ENCODE results near the gene VPS45. TPM values are rescaled to one million over a fixed set of nuclear protein-coding genes. Genes with fewer than 3 reads are reported as not detected.

Gene VPS45
- total RNA-seq, 1 experiment from 2014 or later, result 28.2 TPM

DNA sequence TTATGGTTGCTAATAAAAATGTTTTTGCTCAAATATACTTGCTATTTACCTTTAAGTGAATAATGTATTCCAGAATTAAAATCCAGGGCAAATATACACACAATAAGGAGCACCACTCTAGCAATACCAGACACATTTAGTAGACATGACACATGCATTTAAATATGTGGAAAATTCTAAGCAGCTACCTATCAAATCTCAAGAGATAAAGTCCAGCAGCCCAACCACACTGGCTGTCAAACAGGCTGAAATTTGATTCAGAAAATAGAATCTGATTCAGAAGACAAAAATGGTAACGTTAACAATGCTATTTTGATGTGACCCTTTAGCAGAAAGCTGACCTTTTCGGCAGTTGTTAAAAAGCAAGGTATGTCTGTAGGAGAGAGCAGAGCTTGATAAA, 124.4 kb downstream of the VPS45 start (continued):
- TF ChIP-seq, protein P1, sequence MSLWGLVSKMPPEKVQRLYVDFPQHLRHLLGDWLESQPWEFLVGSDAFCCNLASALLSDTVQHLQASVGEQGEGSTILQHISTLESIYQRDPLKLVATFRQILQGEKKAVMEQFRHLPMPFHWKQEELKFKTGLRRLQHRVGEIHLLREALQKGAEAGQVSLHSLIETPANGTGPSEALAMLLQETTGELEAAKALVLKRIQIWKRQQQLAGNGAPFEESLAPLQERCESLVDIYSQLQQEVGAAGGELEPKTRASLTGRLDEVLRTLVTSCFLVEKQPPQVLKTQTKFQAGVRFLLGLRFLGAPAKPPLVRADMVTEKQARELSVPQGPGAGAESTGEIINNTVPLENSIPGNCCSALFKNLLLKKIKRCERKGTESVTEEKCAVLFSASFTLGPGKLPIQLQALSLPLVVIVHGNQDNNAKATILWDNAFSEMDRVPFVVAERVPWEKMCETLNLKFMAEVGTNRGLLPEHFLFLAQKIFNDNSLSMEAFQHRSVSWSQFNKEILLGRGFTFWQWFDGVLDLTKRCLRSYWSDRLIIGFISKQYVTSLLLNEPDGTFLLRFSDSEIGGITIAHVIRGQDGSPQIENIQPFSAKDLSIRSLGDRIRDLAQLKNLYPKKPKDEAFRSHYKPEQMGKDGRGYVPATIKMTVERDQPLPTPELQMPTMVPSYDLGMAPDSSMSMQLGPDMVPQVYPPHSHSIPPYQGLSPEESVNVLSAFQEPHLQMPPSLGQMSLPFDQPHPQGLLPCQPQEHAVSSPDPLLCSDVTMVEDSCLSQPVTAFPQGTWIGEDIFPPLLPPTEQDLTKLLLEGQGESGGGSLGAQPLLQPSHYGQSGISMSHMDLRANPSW (CRISPR knock-in tag; conservative IDR thresholded peaks at IDR 0.05; ENCODE audit: low read depth), result no peak
- TF ChIP-seq JAZF1 (CRISPR knock-in tag; IDR thresholded peaks at IDR 0.05) (no peak), RELA (CRISPR knock-in tag; IDR thresholded peaks at IDR 0.05; ENCODE audit: borderline replicate concordance) (no peak), NFE2L1 (CRISPR knock-in tag; IDR thresholded peaks at IDR 0.05) (no peak), SMAD4 (CRISPR knock-in tag; IDR thresholded peaks at IDR 0.05) (no peak)
- TF ChIP-seq, protein P2, sequence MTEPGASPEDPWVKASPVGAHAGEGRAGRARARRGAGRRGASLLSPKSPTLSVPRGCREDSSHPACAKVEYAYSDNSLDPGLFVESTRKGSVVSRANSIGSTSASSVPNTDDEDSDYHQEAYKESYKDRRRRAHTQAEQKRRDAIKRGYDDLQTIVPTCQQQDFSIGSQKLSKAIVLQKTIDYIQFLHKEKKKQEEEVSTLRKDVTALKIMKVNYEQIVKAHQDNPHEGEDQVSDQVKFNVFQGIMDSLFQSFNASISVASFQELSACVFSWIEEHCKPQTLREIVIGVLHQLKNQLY (CRISPR knock-in tag; IDR thresholded peaks at IDR 0.05), result no peak
- TF ChIP-seq, protein P3, sequence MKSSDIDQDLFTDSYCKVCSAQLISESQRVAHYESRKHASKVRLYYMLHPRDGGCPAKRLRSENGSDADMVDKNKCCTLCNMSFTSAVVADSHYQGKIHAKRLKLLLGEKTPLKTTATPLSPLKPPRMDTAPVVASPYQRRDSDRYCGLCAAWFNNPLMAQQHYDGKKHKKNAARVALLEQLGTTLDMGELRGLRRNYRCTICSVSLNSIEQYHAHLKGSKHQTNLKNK (CRISPR knock-in tag; IDR thresholded peaks at IDR 0.05), result no peak

DNA sequence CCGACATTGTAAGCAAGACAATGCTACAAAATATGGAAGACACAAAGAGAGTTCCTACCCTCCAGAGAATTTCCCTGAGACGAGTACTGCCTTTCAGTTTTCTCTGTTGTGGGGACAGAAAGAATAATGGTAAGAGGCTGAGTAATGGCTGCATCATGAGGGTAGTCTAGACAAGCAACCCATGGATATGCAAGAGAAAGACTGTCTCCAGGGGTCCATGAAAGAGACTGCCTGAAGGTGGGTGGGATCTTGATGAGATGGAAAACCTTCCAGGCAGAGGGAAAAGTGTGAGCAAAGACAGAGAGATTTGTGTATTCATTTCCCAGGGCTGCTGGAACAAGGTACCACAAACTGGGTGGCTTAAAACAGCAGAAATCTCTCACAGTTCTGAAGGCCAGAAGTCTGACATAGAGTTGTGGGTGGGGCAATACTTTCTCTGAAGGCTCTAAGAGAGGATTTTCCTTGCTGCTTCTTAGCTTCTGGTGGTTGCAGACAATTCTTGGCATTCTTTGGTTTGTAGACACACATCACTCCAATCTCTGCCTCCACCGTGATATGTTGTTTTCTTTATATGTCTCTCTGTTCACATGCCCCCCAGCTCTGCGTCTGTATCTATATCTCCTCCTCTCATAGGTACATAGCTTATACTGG, 126.9 kb downstream of the VPS45 start:
- ATAC-seq (peak; percentile 61), DNase-seq (ENCODE audit: low spot score) (no peak)
- CTCF ChIA-PET, result interaction anchor here (1.2 to 3.1 kb wide), 2 partner anchors 7 to 28 kb away, joined by 3 to 16 read pairs; no protein-coding TSS in a partner anchor
- Mint-ChIP-seq H3K4me1 (peaks cover 7% of the 10 kb centered on the region), H3K36me3 (peaks cover 9% of the 10 kb centered on the region; the same call in 1 of the 2 replicates), H3K4me3 (no peak overlapping the region), H3K27ac (peak overlapping the region; percentile 22; the same call in 1 of the 2 replicates), H3K9me3 (peaks cover 23% of the 10 kb centered on the region), H3K27me3 (ENCODE audit: low read depth) (no peaks in the 10 kb centered on the region)
- TF ChIP-seq GRHL2 (CRISPR knock-in tag; IDR thresholded peaks at IDR 0.05; ENCODE audit: insufficient replicate concordance, severe bottlenecking) (no peak), ZNF396 (CRISPR knock-in tag; IDR thresholded peaks at IDR 0.05; ENCODE audit: borderline replicate concordance) (no peak), TP53 (CRISPR knock-in tag; IDR thresholded peaks at IDR 0.05) (no peak), JAZF1 (CRISPR knock-in tag; IDR thresholded peaks at IDR 0.05) (no peak), FOXP1 (CRISPR knock-in tag; IDR thresholded peaks at IDR 0.05; ENCODE audit: borderline replicate concordance) (no peak), KAT7 (CRISPR knock-in tag; IDR thresholded peaks at IDR 0.05; ENCODE audit: borderline replicate concordance) (no peak), SOX15 (CRISPR knock-in tag; IDR thresholded peaks at IDR 0.05) (no peak), ZNF138 (CRISPR knock-in tag; conservative IDR thresholded peaks at IDR 0.05) (no peak)
- TF ChIP-seq, protein P4, sequence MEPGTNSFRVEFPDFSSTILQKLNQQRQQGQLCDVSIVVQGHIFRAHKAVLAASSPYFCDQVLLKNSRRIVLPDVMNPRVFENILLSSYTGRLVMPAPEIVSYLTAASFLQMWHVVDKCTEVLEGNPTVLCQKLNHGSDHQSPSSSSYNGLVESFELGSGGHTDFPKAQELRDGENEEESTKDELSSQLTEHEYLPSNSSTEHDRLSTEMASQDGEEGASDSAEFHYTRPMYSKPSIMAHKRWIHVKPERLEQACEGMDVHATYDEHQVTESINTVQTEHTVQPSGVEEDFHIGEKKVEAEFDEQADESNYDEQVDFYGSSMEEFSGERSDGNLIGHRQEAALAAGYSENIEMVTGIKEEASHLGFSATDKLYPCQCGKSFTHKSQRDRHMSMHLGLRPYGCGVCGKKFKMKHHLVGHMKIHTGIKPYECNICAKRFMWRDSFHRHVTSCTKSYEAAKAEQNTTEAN (CRISPR knock-in tag; IDR thresholded peaks at IDR 0.05), result no peak
- TF ChIP-seq, protein P5, sequence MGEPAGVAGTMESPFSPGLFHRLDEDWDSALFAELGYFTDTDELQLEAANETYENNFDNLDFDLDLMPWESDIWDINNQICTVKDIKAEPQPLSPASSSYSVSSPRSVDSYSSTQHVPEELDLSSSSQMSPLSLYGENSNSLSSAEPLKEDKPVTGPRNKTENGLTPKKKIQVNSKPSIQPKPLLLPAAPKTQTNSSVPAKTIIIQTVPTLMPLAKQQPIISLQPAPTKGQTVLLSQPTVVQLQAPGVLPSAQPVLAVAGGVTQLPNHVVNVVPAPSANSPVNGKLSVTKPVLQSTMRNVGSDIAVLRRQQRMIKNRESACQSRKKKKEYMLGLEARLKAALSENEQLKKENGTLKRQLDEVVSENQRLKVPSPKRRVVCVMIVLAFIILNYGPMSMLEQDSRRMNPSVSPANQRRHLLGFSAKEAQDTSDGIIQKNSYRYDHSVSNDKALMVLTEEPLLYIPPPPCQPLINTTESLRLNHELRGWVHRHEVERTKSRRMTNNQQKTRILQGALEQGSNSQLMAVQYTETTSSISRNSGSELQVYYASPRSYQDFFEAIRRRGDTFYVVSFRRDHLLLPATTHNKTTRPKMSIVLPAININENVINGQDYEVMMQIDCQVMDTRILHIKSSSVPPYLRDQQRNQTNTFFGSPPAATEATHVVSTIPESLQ (CRISPR knock-in tag; IDR thresholded peaks at IDR 0.05), result no peak
- TF ChIP-seq, protein P6, sequence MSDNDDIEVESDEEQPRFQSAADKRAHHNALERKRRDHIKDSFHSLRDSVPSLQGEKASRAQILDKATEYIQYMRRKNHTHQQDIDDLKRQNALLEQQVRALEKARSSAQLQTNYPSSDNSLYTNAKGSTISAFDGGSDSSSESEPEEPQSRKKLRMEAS (CRISPR knock-in tag; IDR thresholded peaks at IDR 0.05), result no peak
- POLR2A ChIA-PET, result no interaction called here

Other genes with a start within 250 kb of the VPS45 start
- gene BOLA1, start 168.2 kb upstream of the VPS45 start, total RNA-seq (2021), result 15.3 to 19.5 TPM (median 15.4 TPM) in 3 replicates
- 36.5 to 47.1 TPM (median 38.3 TPM) in 3 replicates for gene SV2A, start 149.9 kb upstream of the VPS45 start, total RNA-seq (2021)
- 83.0 to 90.1 TPM (median 84.7 TPM) in 3 replicates for gene SF3B4, start 140.0 kb upstream of the VPS45 start, total RNA-seq (2021)
- 7.1 to 7.8 TPM (median 7.5 TPM) in 3 replicates for gene MTMR11, start 130.9 kb upstream of the VPS45 start, total RNA-seq (2021)
- 19.4 to 21.0 TPM (median 19.5 TPM) in 3 replicates for gene OTUD7B, start 57.0 kb upstream of the VPS45 start, total RNA-seq (2021)
- gene PLEKHO1, start 82.1 kb downstream of the VPS45 start, total RNA-seq (2021), result 23.3 to 27.0 TPM (median 25.7 TPM) in 3 replicates
- 101 to 119 TPM (median 104 TPM) in 3 replicates for gene ANP32E, start 168.3 kb downstream of the VPS45 start, total RNA-seq (2021)
- 35.3 to 46.9 TPM (median 45.0 TPM) in 3 replicates for gene CA14, start 190.0 kb downstream of the VPS45 start, total RNA-seq (2021)
- gene APH1A, start 201.2 kb downstream of the VPS45 start, total RNA-seq (2021), result 110 to 120 TPM (median 113 TPM) in 3 replicates
- 10.3 to 19.0 TPM (median 18.0 TPM) in 3 replicates for gene C1orf54, start 205.0 kb downstream of the VPS45 start, total RNA-seq (2021)
- gene CIART, start 214.8 kb downstream of the VPS45 start, total RNA-seq (2021), result 7.8 to 10.5 TPM (median 8.1 TPM) in 3 replicates
- gene MRPS21, start 226.1 kb downstream of the VPS45 start, total RNA-seq (2021), result 100 to 105 TPM (median 100 TPM) in 3 replicates

All from WTC11 (cell line).